Measurements from ENCODE around the gene SLX4IP.

The SLX4IP gene

DNA sequence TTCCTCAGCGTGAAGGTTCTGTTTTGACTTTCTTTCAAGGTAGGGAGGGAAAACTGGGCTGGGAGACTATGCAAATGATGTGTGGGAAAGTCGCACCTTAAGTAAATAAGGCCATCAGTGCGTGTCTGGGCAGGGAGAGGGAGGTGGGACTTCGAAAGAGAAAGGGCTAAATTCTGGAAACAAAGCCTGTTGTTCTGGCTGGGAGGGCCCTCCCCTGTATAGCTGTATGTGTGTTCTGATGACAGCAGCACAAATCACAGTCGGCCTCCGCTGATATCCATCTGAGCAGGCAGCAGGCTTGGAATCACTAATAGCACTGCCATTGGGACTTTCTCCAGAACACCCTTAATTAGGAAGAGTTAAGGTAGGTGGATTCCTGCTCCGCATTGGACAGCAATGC is 219.5 kb downstream of the SLX4IP start:
- no peak for DNase-seq

- DNase-seq, result no peak
These were observed 220.9 kb downstream of the SLX4IP start for GRCh38 chr20:10655720-10656669.

DNA sequence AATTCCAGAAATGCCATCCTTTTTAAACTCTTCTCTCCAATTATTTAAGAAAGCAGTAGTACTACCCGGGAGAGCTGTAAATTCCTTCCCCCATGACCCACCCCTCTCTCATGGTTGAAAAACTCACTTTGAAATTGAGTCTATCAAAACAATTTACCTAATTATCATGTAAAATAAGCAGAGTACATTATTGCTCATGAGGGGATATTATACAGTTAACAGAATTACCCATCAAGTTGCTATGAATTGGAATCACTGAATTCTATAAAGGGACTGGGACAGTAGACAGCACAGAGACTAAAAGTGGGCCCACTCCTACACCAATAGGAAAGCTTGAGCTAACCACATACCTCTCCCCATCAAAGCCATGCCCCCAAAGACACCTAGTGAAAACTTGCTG is 222.3 kb downstream of the SLX4IP start:
- no peak for DNase-seq

GRCh38 chr20:10658051-10658823 is 223.1 kb downstream of the SLX4IP start:
- DNase-seq, result no peak

DNA sequence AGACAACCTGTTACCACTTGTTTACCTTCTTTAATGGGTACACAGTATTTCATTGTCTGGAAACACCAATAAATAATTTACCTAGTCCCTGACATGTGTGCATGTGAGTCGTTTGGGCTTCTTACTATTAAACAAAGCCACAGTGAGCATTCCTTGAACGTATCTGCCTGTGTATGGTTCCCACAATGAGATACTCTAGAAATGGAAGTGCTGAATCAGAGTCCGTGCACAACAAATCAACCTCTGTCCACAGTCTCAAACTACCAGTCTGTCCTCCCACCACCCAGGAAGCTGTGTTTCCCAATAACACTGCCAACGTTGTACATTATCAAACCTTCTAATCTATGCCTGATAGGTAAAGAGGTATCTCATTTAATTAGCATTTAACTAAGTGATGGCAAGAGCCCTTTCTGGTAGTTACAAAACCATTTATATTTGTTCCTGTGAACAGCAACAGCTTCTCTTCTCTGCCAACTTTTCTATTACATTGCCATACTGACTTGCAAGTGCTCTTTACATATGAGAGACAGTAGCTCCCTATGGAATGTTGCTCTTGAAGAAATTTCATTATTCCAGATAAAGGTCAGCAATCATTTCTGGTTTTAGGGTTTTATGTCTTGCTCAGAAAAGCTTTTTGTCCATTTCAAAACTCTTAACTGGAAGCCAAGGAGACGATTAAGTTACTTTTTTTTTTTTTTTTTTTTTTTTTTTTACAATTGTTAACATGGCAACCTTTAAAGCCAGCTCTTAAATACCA is 223.9 kb downstream of the SLX4IP start:
- DNase-seq, result no peak

GRCh38 chr20:10659651-10660601 is 224.8 kb downstream of the SLX4IP start:
- DNase-seq, result no peak

- DNase-seq, result no peak
These were observed 225.6 kb downstream of the SLX4IP start for GRCh38 chr20:10660661-10661060.

- no peak for DNase-seq
These were observed 226.2 kb downstream of the SLX4IP start for GRCh38 chr20:10661261-10661660.

- DNase-seq, result no peak
These were observed 227.0 kb downstream of the SLX4IP start for GRCh38 chr20:10662151-10662550.

DNA sequence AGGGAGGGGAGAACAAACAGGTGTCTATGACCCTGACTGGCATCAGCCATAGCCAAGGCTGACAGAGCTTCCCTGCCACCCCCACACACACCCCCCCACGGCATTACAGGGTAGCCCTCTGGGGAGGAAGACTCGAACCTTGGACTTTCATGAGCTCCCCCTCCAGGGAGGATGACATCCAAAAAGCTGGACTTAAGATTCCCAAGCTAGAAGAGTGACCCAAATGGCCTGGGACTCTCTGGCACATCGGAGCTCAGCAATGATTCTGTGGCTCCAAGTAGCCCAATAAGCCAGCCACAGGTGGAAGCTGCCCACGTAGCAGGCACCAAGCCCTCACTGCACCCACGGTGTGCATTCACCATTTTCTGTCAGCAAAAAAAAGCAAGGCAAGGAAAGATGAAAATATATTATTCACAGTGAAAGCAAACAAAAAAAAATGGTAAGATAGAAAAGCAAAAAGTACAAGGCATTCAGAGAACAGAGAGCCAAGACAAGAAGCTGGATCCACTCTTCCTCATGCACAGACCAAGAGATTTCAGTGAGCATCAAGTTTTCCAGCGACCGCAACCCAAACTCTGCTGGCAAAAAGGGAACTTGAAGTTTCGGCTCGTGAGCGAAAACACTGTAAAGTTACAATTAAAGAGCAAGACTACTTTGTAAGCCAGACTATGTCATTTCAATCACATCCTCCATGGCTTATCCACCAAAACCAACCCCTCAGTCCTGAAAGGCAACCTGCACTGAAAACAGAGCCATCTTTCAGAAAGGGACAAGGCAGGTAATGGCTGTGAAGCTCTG is 227.8 kb downstream of the SLX4IP start:
- DNase-seq, result no peak

DNA sequence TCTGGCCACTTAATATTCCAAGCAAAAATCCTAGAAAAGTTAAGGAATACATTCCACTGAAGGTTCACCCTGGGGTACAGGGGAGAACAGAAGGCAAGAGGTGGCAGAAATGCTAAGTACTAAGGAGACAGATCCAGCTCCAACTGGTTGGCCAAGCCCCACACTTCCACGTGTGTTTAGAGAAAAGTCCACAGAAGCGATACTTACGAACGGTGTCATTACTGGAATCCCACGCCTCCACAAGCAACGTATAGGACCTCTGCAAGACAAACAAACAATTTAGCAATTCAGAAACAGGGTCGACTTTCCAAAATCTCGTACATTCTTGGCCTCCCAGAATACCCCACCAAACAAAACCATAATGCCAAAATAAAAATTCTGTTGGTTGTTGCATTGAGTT is 228.7 kb downstream of the SLX4IP start:
- DNase-seq, result no peak

DNA sequence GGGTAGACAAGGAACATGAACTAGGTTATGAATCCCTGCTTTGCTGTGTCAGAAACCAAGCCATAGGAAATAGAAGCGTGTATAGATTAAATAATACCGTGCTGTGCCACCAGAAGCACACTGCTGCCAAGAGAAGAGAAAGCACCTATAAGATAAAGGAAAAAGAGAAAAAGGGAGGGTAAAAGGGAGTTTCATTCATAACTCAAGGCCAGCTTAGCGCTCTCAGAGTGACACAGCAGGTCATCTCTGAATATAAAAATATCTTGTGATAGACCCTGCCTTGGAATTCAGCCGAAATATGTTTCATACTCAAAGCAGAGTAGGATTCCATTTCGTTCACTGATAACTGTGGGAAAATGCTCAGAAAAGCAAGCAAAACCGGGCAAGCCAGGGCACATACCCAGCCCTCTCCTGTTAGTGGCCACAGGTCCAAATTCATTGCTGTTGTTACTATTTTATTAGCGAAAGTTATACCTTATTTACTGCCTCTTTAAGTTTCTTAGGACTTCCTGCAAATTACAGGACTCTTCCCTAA is 230.0 kb downstream of the SLX4IP start:
- no peak for DNase-seq

- no peak for DNase-seq
These were observed 230.7 kb downstream of the SLX4IP start for GRCh38 chr20:10665791-10666190.

GRCh38 chr20:10666221-10667076 is 231.3 kb downstream of the SLX4IP start:
- DNase-seq, result no peak

DNA sequence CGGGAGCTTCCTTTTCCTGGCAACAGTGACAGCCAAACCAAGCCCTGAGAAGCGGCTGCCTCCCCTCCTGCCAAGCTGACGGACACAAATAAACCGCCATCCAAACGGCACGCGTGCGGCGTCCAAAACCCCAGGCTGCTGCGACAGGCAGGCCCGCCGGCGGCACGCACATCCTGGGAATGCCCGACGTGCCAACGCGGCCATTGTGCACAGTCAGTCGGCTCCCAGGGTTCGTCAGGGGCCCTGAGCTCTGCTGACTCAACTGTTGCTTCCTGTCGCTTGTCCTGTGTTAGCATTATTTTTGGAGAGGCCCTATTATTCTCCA is 231.9 kb downstream of the SLX4IP start:
- no peak for DNase-seq

GRCh38 chr20:10667560-10668167 is 232.6 kb downstream of the SLX4IP start:
- DNase-seq, result no peak

DNA sequence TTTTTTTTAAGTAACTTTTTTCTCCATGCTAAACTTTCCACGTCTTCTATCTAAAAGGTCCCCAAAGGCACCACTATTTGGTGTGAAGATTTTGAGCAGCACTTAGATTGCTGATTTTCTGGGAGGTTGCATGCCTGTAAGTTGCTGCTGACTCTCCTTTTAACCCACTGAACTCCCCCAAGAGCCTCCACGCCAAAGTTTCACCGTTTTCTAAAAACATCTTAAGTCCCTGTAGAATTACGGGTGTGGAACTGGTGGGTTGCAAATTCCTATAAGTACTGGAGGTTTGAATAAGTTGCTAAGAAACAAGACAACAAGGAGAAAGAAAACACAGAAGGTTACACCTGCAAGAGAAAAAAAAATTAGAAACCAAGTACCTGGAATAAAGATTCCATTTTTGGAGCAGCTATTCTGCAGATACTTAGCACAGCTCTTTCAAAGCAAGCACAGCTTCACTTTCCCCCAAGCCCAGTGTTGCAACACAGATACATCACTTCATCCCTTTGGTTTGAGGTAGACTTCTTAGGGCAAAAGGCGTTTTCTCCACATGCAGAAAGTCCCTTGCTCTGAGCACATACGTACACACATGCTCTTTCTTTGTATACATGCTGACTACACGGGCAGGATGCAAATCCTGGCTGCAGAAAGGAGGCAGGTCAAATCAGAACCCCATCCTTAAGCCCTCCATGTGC is 233.7 kb downstream of the SLX4IP start:
- DNase-seq, result no peak

DNA sequence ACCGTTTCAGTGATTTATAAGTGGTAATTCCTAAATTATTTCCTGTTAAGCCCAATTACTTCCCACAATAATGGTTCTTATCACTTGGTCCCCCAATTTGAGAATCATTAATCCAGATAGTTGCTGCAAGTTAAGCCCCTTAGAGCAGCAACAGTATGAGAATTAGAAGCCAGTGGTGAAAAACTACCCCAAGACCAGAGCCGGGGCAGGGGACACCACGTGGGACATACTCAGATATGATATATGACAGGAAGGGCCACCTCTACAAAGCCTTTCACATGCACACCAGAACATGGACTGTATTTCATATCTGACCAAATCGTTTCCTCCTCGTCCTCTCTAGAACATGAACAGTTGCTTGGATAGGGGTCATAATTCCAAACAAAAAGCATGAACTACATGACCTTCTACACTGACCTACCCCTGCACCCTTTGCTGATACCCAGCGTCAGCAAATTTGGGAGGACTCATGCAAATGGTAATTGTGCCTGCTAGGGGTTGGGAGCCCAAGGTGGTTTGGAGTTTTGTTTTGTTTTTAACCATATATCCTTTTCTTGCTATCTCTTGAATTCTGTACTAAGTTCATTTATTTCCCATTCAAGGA is 234.8 kb downstream of the SLX4IP start:
- no peak for DNase-seq
